ENCODE results near the gene HTT. TPM values are rescaled to one million over a fixed set of nuclear protein-coding genes. Genes with fewer than 3 reads are reported as not detected.

Gene HTT
- total and polyA plus RNA-seq, 2 of the 8 experiments (the other 6 are each of a cell fraction or from before 2014, with no cell fraction given): 24.0 to 71.0 TPM

DNA sequence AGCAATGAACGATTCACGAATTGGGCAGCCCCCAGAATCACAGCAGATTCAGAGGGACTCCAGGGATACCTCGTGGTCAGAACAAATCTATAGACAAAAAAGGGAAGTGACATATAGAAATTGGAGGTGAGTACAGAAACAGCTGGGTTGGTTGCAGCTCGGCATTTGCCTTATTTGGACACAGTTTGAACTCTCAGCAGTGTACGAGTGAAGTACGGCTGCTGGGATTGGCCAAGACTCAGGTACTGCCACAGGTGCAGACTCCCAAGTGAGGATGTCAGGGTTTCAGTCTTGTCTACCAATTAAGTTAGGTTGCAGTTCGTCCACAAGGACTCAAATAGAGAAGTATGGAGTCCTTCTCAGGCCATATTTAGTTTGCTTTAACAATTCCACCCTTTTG is 28.3 kb upstream of the HTT start (continued):
- no peak for TF ChIP-seq YY1 (IDR thresholded peaks at IDR 0.05; ENCODE audit: low read depth, low read length)
- TF ChIP-seq ASH2L (IDR thresholded peaks at IDR 0.05; ENCODE audit: low read length): no peak
- no peak for TF ChIP-seq TBP (IDR thresholded peaks at IDR 0.05; ENCODE audit: low read depth, low read length)
